Testis (tissue), 2 donors: ENCODE measurements around the gene KIF18B.

Experiments
- CTCF ChIP-seq, 3 experiments: fragments of 450-650 bp in 2 of 3; fragments of 200-600 bp in 1 of 3; sonication (generic) in 1 of 3; IDR thresholded peaks; one replicate each; pipeline ENCODE4 v1.5.1; 2016 to 2019; ENCODE audit warnings: antibody characterized with exemption in 3 of 3, mild to moderate bottlenecking in 2 of 3, moderate library complexity in 1 of 3
- POLR2A ChIP-seq: fragments of 450-650 bp; IDR thresholded peaks from one replicate; pipeline ENCODE4 v1.6.1; 2017; ENCODE audit warnings: antibody characterized with exemption, mild to moderate bottlenecking, moderate library complexity

DNA sequence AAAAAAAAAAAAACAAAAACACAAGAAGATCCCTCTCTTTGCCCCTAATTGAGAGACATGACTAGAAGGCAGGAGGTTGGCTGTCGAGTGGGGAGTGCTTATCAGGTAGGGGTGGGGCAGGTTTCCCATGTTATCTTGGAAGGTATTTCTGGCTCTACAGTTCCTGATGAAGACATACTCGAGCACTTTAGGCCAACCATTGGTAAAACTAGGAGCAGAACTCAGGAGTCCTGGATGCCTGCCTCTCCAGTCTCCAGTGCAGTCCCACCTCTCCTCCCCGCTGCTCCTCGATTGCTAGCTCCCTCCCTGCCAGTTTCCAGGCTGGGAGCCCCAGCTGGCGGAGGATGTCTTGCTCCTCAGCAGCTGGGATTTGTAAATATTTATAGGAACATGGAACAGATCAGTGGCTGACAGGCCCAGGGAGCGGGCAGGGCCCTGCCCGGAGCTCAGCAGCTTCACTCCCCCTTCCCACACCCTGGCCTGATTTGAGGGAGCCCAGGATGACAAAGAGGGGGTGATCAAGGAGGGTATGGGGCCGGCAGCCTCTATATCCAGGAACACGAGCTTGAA is 31.9 kb upstream of the KIF18B start:
- TF ChIP-seq POLR2A = no peak
- no peak for TF ChIP-seq CTCF (IDR thresholded peaks at IDR 0.05)
